NB4 (cell line): ENCODE measurements around the gene GPX3.

ENCODE experiments used
- DNase-seq: peaks from one replicate; pipeline ENCODE4 v3.0.0; 2010; ENCODE audit warnings: low read depth
- H3K4me3 ChIP-seq: one replicate; pipeline ENCODE4 v1.5.1; 2011; ENCODE audit warnings: mild to moderate bottlenecking, low read depth, low read length, moderate library complexity
- MYC ChIP-seq: IDR thresholded peaks from 2 replicates; pipeline ENCODE4 v1.6.1; 2011; ENCODE audit warnings: low read depth, low read length
- POLR2A ChIP-seq: IDR thresholded peaks from 2 replicates; pipeline ENCODE4 v1.6.1; 2011; ENCODE audit warnings: mild to moderate bottlenecking; ENCODE audit not compliant: insufficient read length; ENCODE audit errors: extremely low read depth
- TF ChIP-seq, protein P1 (sequence below): IDR thresholded peaks from one replicate; pipeline ENCODE4 v1.5.1; 2012; ENCODE audit warnings: low read depth, low read length
- TF ChIP-seq, protein P2 (sequence below): IDR thresholded peaks from 2 replicates; pipeline ENCODE4 v1.6.1; 2011; ENCODE audit warnings: low read depth, low read length

GPX3 gene

DNA sequence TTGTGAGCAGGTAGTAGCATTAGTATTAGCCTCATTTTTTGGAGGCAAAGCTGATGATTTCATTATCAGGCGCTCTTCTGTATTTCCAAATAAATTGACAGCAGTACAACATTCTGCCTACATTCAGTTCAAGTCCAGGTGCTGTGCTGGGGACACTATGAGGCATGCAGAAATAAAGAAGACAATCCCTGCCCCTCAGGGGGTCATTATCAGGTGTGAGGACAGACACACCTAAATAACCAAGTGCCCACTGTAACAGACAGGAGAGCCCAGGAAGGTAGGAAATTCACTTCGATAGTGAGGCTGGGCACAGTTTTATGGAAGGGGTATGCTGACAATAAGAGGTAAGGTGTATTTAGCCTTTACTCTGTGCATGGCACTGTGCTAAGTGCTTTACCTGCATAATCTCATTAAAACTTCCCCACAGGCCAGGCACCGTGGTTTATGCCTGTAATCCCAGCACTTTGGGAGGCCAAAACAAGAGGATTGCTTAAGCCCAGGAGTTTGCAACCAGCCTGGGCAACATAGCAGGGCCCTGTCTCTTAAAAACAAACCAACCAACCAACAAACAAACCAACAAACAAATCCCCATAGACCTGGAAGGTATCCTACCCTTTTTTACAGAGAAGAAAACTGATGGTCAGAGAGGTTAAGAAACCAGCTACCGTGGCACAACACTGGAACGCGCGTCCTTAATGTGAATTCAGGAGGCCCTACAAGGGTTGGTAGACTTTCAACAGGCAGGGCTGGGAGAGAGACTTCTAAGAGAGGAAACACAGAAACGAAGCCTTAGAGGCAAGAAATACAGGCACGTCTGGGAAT is 17.5 kb upstream of the GPX3 start:
- H3K4me3 ChIP-seq = no peak overlapping the region
- no peak for DNase-seq
- no peak for TF ChIP-seq MYC
- TF ChIP-seq, protein P1, sequence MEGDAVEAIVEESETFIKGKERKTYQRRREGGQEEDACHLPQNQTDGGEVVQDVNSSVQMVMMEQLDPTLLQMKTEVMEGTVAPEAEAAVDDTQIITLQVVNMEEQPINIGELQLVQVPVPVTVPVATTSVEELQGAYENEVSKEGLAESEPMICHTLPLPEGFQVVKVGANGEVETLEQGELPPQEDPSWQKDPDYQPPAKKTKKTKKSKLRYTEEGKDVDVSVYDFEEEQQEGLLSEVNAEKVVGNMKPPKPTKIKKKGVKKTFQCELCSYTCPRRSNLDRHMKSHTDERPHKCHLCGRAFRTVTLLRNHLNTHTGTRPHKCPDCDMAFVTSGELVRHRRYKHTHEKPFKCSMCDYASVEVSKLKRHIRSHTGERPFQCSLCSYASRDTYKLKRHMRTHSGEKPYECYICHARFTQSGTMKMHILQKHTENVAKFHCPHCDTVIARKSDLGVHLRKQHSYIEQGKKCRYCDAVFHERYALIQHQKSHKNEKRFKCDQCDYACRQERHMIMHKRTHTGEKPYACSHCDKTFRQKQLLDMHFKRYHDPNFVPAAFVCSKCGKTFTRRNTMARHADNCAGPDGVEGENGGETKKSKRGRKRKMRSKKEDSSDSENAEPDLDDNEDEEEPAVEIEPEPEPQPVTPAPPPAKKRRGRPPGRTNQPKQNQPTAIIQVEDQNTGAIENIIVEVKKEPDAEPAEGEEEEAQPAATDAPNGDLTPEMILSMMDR = no peak
- no peak for TF ChIP-seq POLR2A
- TF ChIP-seq, protein P2, sequence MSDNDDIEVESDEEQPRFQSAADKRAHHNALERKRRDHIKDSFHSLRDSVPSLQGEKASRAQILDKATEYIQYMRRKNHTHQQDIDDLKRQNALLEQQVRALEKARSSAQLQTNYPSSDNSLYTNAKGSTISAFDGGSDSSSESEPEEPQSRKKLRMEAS = no peak

GRCh38 chr5:151003503-151003860 is 16.9 kb upstream of the GPX3 start:
- H3K4me3 ChIP-seq = no peak overlapping the region
- TF ChIP-seq, protein P2 = no peak
- TF ChIP-seq POLR2A (no peak), MYC (no peak)
- TF ChIP-seq, protein P1 = no peak
- DNase-seq = no peak

DNA sequence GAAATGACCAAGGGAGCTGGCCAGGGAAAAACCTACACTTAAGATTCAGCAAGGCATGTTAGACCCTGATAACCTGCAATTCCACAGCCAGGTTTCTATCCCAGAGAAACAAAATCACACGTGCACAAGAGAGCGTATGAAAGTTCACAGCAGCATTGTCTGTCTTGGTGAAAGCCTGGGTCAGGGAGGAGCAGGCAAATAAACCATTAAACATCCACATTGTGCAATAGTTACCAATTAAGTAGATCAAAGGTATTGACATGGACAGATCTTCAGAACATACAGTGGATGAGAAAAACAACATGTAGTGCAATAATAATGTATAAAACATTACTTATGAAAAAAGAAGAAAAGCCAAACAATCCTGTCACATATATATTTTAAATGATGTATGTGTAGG is 15.9 kb upstream of the GPX3 start:
- TF ChIP-seq, protein P2 = no peak
- TF ChIP-seq MYC (no peak), POLR2A (no peak)
- TF ChIP-seq, protein P1 = no peak
- DNase-seq = no peak
- no peak overlapping the region for H3K4me3 ChIP-seq

- DNase-seq = no peak
- TF ChIP-seq, protein P1 = no peak
- TF ChIP-seq POLR2A = no peak
- no peak overlapping the region for H3K4me3 ChIP-seq
Observed at GRCh38 chr5:151005187-151005949, 15.0 kb upstream of the GPX3 start.

- no peak for DNase-seq
- no peak overlapping the region for H3K4me3 ChIP-seq
- TF ChIP-seq, protein P1 = no peak
- TF ChIP-seq MYC (no peak), POLR2A (no peak)
- TF ChIP-seq, protein P2 = no peak
Observed at GRCh38 chr5:151005950-151006576, 14.3 kb upstream of the GPX3 start.
